Stimulated activated naive CD8-positive, alpha-beta T cell treated with anti-CD3 and anti-CD28 coated beads, Interleukin-15, amount 100 ng/mL, for 72 hours (primary cell): ENCODE results near the gene ALK.

ENCODE experiments used
- ATAC-seq: fragments of 150-1000 bp; cut with Tn5 transposase; 2 replicates; pipeline ENCODE4 v1.10.0; 2021; ENCODE audit warnings: mild to moderate bottlenecking, moderate library complexity
- DNase-seq, 2 donors: peaks; one replicate each; pipeline ENCODE4 v3.0.0; 2021 to 2022
- H3K27ac Mint-ChIP-seq, 2 donors: one replicate each; pipeline ENCODE4 v1.8.0; 2022; ENCODE audit warnings: mild to moderate bottlenecking in 2 of 2, mixed read lengths in 2 of 2, moderate library complexity in 2 of 2
- H3K27me3 Mint-ChIP-seq: one replicate; pipeline ENCODE4 v1.8.0; 2022; ENCODE audit warnings: mixed read lengths
- H3K4me1 Mint-ChIP-seq: one replicate; pipeline ENCODE4 v1.8.0; 2022; ENCODE audit warnings: mild to moderate bottlenecking, mixed read lengths
- H3K4me3 Mint-ChIP-seq, 2 donors: one replicate each; pipeline ENCODE4 v1.8.0; 2022; ENCODE audit warnings: mild to moderate bottlenecking in 2 of 2, mixed read lengths in 2 of 2, moderate library complexity in 1 of 2
- H3K9me3 Mint-ChIP-seq, 2 donors: one replicate each; pipeline ENCODE4 v1.8.0; 2022; ENCODE audit warnings: mixed read lengths in 2 of 2

Gene ALK

GRCh38 chr2:29370173-29370572 is 551.2 kb downstream of the ALK start:
- Mint-ChIP-seq H3K27me3 (peaks cover 43% of the 10 kb centered on the region), H3K4me3 (no peak overlapping the region), H3K4me1 (no peaks in the 10 kb centered on the region), H3K27ac (no peak overlapping the region), H3K9me3 (no peaks in the 10 kb centered on the region)
- no peak for ATAC-seq
- DNase-seq: no peak

GRCh38 chr2:29368659-29369040 is 552.7 kb downstream of the ALK start:
- H3K4me1 Mint-ChIP-seq: no peaks in the 10 kb centered on the region
- H3K27ac Mint-ChIP-seq: no peak overlapping the region
- H3K4me3 Mint-ChIP-seq: no peak overlapping the region
- H3K27me3 Mint-ChIP-seq: peaks cover 44% of the 10 kb centered on the region
- ATAC-seq (no peak), DNase-seq (no peak)
- H3K9me3 Mint-ChIP-seq: no peaks in the 10 kb centered on the region

GRCh38 chr2:29367986-29368658 is 553.3 kb downstream of the ALK start:
- H3K27ac Mint-ChIP-seq: no peak overlapping the region
- ATAC-seq (no peak), DNase-seq (no peak)
- H3K4me1 Mint-ChIP-seq: no peaks in the 10 kb centered on the region
- H3K27me3 Mint-ChIP-seq: peaks cover 48% of the 10 kb centered on the region
- no peaks in the 10 kb centered on the region for H3K9me3 Mint-ChIP-seq
- no peak overlapping the region for H3K4me3 Mint-ChIP-seq

GRCh38 chr2:29363111-29363510 is 558.3 kb downstream of the ALK start:
- no peak for ATAC-seq
- peaks cover 42% of the 10 kb centered on the region for H3K27me3 Mint-ChIP-seq
- no peak overlapping the region for H3K4me3 Mint-ChIP-seq
- no peak for DNase-seq
- peak overlapping the region in 1 of 2 donors; percentile 72 for H3K27ac Mint-ChIP-seq
- no peaks in the 10 kb centered on the region for H3K4me1 Mint-ChIP-seq
- H3K9me3 Mint-ChIP-seq: no peaks in the 10 kb centered on the region

GRCh38 chr2:29361231-29361630 is 560.2 kb downstream of the ALK start:
- Mint-ChIP-seq H3K27ac (no peak overlapping the region), H3K4me1 (no peaks in the 10 kb centered on the region), H3K27me3 (peaks cover 35% of the 10 kb centered on the region), H3K9me3 (no peaks in the 10 kb centered on the region), H3K4me3 (no peak overlapping the region)
- DNase-seq (no peak), ATAC-seq (no peak)

GRCh38 chr2:29360016-29360784 is 561.2 kb downstream of the ALK start:
- no peaks in the 10 kb centered on the region for H3K9me3 Mint-ChIP-seq
- peaks cover 35% of the 10 kb centered on the region for H3K27me3 Mint-ChIP-seq
- no peak overlapping the region for H3K4me3 Mint-ChIP-seq
- H3K27ac Mint-ChIP-seq: no peak overlapping the region
- no peak for ATAC-seq
- no peaks in the 10 kb centered on the region for H3K4me1 Mint-ChIP-seq
- DNase-seq: no peak

- H3K27me3 Mint-ChIP-seq: peaks cover 53% of the 10 kb centered on the region
- H3K9me3 Mint-ChIP-seq: no peaks in the 10 kb centered on the region
- no peak overlapping the region for H3K4me3 Mint-ChIP-seq
- H3K27ac Mint-ChIP-seq: peak overlapping the region in 1 of 2 donors; percentile 75
- no peak for DNase-seq
- no peaks in the 10 kb centered on the region for H3K4me1 Mint-ChIP-seq
- ATAC-seq: no peak
Observed at GRCh38 chr2:29353403-29353991, 567.9 kb downstream of the ALK start.

GRCh38 chr2:29351916-29352591 is 569.3 kb downstream of the ALK start:
- Mint-ChIP-seq H3K27me3 (peaks cover 56% of the 10 kb centered on the region), H3K27ac (no peak overlapping the region), H3K4me3 (no peak overlapping the region), H3K9me3 (no peaks in the 10 kb centered on the region), H3K4me1 (no peaks in the 10 kb centered on the region)
- DNase-seq: no peak
- ATAC-seq: no peak

GRCh38 chr2:29351248-29351647 is 570.1 kb downstream of the ALK start:
- no peak overlapping the region for H3K27ac Mint-ChIP-seq
- H3K27me3 Mint-ChIP-seq: peaks cover 64% of the 10 kb centered on the region
- no peak overlapping the region for H3K4me3 Mint-ChIP-seq
- no peaks in the 10 kb centered on the region for H3K9me3 Mint-ChIP-seq
- DNase-seq: no peak
- H3K4me1 Mint-ChIP-seq: no peaks in the 10 kb centered on the region
- ATAC-seq: no peak

GRCh38 chr2:29349316-29350030 is 571.9 kb downstream of the ALK start:
- DNase-seq: no peak
- no peak overlapping the region for H3K27ac Mint-ChIP-seq
- no peaks in the 10 kb centered on the region for H3K9me3 Mint-ChIP-seq
- H3K4me3 Mint-ChIP-seq: no peak overlapping the region
- ATAC-seq: no peak
- peaks cover 63% of the 10 kb centered on the region for H3K27me3 Mint-ChIP-seq
- no peaks in the 10 kb centered on the region for H3K4me1 Mint-ChIP-seq

- Mint-ChIP-seq H3K4me1 (no peaks in the 10 kb centered on the region), H3K27ac (no peak overlapping the region), H3K27me3 (peaks cover 51% of the 10 kb centered on the region), H3K9me3 (no peaks in the 10 kb centered on the region), H3K4me3 (no peak overlapping the region)
- no peak for ATAC-seq
- DNase-seq: no peak
Observed at GRCh38 chr2:29347774-29348461, 573.5 kb downstream of the ALK start.

GRCh38 chr2:29345236-29345635 is 576.1 kb downstream of the ALK start:
- H3K9me3 Mint-ChIP-seq: no peaks in the 10 kb centered on the region
- ATAC-seq: no peak
- H3K4me1 Mint-ChIP-seq: no peaks in the 10 kb centered on the region

GRCh38 chr2:29343830-29344229 is 577.6 kb downstream of the ALK start:
- H3K27me3 Mint-ChIP-seq: peaks cover 18% of the 10 kb centered on the region
- DNase-seq (no peak), ATAC-seq (no peak)
- H3K4me1 Mint-ChIP-seq: no peaks in the 10 kb centered on the region
- H3K4me3 Mint-ChIP-seq: no peak overlapping the region
- H3K27ac Mint-ChIP-seq: no peak overlapping the region
- H3K9me3 Mint-ChIP-seq: no peaks in the 10 kb centered on the region

More at GRCh38 chr2:29345236-29345635, 576.1 kb downstream of the ALK start:
- no peak overlapping the region for H3K27ac Mint-ChIP-seq
- DNase-seq: no peak
- peaks cover 32% of the 10 kb centered on the region for H3K27me3 Mint-ChIP-seq
- no peak overlapping the region for H3K4me3 Mint-ChIP-seq

GRCh38 chr2:29336341-29337241 is 584.8 kb downstream of the ALK start:
- Mint-ChIP-seq H3K9me3 (no peaks in the 10 kb centered on the region), H3K4me3 (no peak overlapping the region), H3K27me3 (peaks cover 6% of the 10 kb centered on the region), H3K27ac (peak overlapping the region in 1 of 2 donors; percentile 8), H3K4me1 (no peaks in the 10 kb centered on the region)
- DNase-seq (no peak), ATAC-seq (no peak)
